A549 (cell line): ENCODE data around the gene SLC27A1. TPM values are rescaled to one million over a fixed set of nuclear protein-coding genes. Genes with fewer than 3 reads are reported as not detected.

Source experiments
- ATAC-seq, 2 experiments: fragments of 200-7000 bp in 1 of 2; fragments of >200 bp in 1 of 2; cut with Nextera tagmentation in 1 of 2; cut with Tn5 transposase in 1 of 2; 3 replicates each; pipeline versions ENCODE4 v1.8.0 to v1.9.1; 2018 to 2020; ENCODE audit warnings: mild to moderate bottlenecking in 1 of 2, moderate library complexity in 1 of 2
- CTCF ChIA-PET: fragments of 300-600 bp; sonication (Branson Sonifier 250); formaldehyde crosslinking; extraction: SDS; loops from one replicate; lab custom pipeline; 2021; ENCODE audit warnings: antibody characterized with exemption, inconsistent platforms; lab: Yijun Ruan, JAX
- POLR2A ChIA-PET: fragments of 350-600 bp; formaldehyde crosslinking; extraction: SDS; loops from one replicate; lab custom pipeline; 2021; ENCODE audit warnings: antibody characterized with exemption, inconsistent platforms; lab: Yijun Ruan, JAX
- DNase-seq, 2 experiments: peaks; one replicate each; pipeline versions ENCODE4 v3.0.0 to v3.0.0-alpha.2; 2011 to 2016; ENCODE audit warnings: low read depth in 1 of 2, low spot score in 1 of 2
- FAIRE-seq: peaks from 2 replicates; lab custom pipeline; 2011; peaks lifted over from hg19 to GRCh38; lab: Jason Lieb, UNC
- H3K27ac ChIP-seq, 2 experiments: fragments of >200 bp; sonication (Bioruptor Twin); formaldehyde crosslinking; 3 replicates each; pipeline ENCODE4 v1.5.1; 2016 to 2017
- H3K4me1 ChIP-seq: fragments of >200 bp; sonication (Bioruptor Twin); formaldehyde crosslinking; 3 replicates; pipeline ENCODE4 v1.6.1; 2016
- H3K4me2 ChIP-seq: fragments of >200 bp; sonication (Bioruptor Twin); formaldehyde crosslinking; 3 replicates; pipeline ENCODE4 v1.6.1; 2016
- H3K4me3 ChIP-seq: fragments of >200 bp; sonication (Bioruptor Twin); formaldehyde crosslinking; 3 replicates; pipeline ENCODE4 v1.5.1; 2016
- H3K9me3 ChIP-seq: fragments of >200 bp; sonication (Bioruptor Twin); formaldehyde crosslinking; 3 replicates; pipeline ENCODE4 v1.6.1; 2016
- BHLHE40 ChIP-seq: IDR thresholded peaks from 2 replicates; pipeline ENCODE4 v1.6.1; 2012; ENCODE audit warnings: low read depth, low read length, inconsistent platforms
- CBX2 ChIP-seq: fragments of 200-600 bp; sonication (generic); IDR thresholded peaks from 2 replicates; pipeline ENCODE4 v1.6.1; 2016; ENCODE audit warnings: low read depth, mild to moderate bottlenecking, borderline replicate concordance
- CBX8 ChIP-seq: fragments of 200-600 bp; sonication (generic); IDR thresholded peaks from 2 replicates; pipeline ENCODE4 v1.6.1; 2016
- EHF ChIP-seq: fragments of 250-450 bp; sonication (Bioruptor Pico); IDR thresholded peaks from 2 replicates; pipeline ENCODE4 v1.5.0; 2020; ENCODE audit warnings: mild to moderate bottlenecking
- EHMT2 ChIP-seq: fragments of 200-600 bp; sonication (generic); IDR thresholded peaks from 2 replicates; pipeline ENCODE4 v1.6.1; 2016; ENCODE audit warnings: antibody characterized with exemption, low read depth, mild to moderate bottlenecking, moderate library complexity
- EP300 ChIP-seq, 2 experiments: fragments of >200 bp; sonication (Bioruptor Twin); formaldehyde crosslinking; IDR thresholded peaks; 2 replicates in 1 of 2; 3 replicates in 1 of 2; pipeline ENCODE4 v1.6.1; 2016 to 2017
- FOXS1 ChIP-seq: fragments of 250-450 bp; sonication (Bioruptor Pico); IDR thresholded peaks from 2 replicates; pipeline ENCODE4 v1.5.0; 2020; ENCODE audit warnings: mild to moderate bottlenecking, moderate library complexity
- GATA3 ChIP-seq: IDR thresholded peaks from 2 replicates; pipeline ENCODE4 v1.6.1; 2012; ENCODE audit warnings: borderline replicate concordance
- HDAC2 ChIP-seq: fragments of 200-600 bp; sonication (generic); IDR thresholded peaks from 2 replicates; pipeline ENCODE4 v1.6.1; 2016
- HOXA7 ChIP-seq: fragments of 250-450 bp; sonication (Bioruptor Pico); IDR thresholded peaks from 2 replicates; pipeline ENCODE4 v1.5.0; 2020; ENCODE audit warnings: mild to moderate bottlenecking, moderate library complexity
- HOXB5 ChIP-seq: fragments of 250-450 bp; sonication (Bioruptor Pico); IDR thresholded peaks from 2 replicates; pipeline ENCODE4 v1.5.0; 2020; ENCODE audit warnings: mild to moderate bottlenecking, moderate library complexity
- JUN ChIP-seq, 2 experiments: fragments of >200 bp; sonication (Bioruptor Twin); formaldehyde crosslinking; IDR thresholded peaks; 2 replicates in 1 of 2; 3 replicates in 1 of 2; pipeline ENCODE4 v1.6.1; 2016 to 2017
- KDM5A ChIP-seq: fragments of 200-600 bp; sonication (generic); IDR thresholded peaks from 2 replicates; pipeline ENCODE4 v1.6.1; 2016; ENCODE audit warnings: antibody characterized with exemption, mild to moderate bottlenecking
- MAFK ChIP-seq: fragments of 450-650 bp; IDR thresholded peaks from 2 replicates; pipeline ENCODE4 v1.6.1; 2014; ENCODE audit not compliant: partially characterized antibody
- MYC ChIP-seq: IDR thresholded peaks from 2 replicates; pipeline ENCODE4 v1.6.1; 2012; ENCODE audit warnings: mild to moderate bottlenecking, inconsistent platforms, low read length, improper control_type of control experiment, borderline replicate concordance
- NPAS2 ChIP-seq: fragments of 250-450 bp; sonication (Bioruptor Pico); IDR thresholded peaks from 2 replicates; pipeline ENCODE4 v1.8.0; 2022; ENCODE audit warnings: mild to moderate bottlenecking, moderate library complexity, borderline replicate concordance
- NR3C1 ChIP-seq: fragments of >200 bp; sonication (Bioruptor Twin); formaldehyde crosslinking; IDR thresholded peaks from 3 replicates; pipeline ENCODE4 v1.6.1; 2017
- POLR2A ChIP-seq: IDR thresholded peaks from 2 replicates; pipeline ENCODE4 v1.6.1; 2012; ENCODE audit warnings: mild to moderate bottlenecking, low read length
- POLR2AphosphoS2 ChIP-seq: conservative IDR thresholded peaks from 2 replicates; pipeline ENCODE4 v1.6.1; 2012; ENCODE audit warnings: low read length, improper control_type of control experiment, inconsistent platforms
- RAD21 ChIP-seq, 2 experiments: fragments of >200 bp in 1 of 2; sonication (Bioruptor Twin) in 1 of 2; formaldehyde crosslinking in 1 of 2; IDR thresholded peaks in 1 of 2; conservative IDR thresholded peaks in 1 of 2; 2 replicates in 1 of 2; 3 replicates in 1 of 2; pipeline ENCODE4 v1.6.1; 2012 to 2018; ENCODE audit warnings: inconsistent platforms in 1 of 2
- RARB ChIP-seq: fragments of 250-450 bp; sonication (Bioruptor Pico); IDR thresholded peaks from 2 replicates; pipeline ENCODE4 v1.8.0; 2021; ENCODE audit warnings: mild to moderate bottlenecking, moderate library complexity
- RFX5 ChIP-seq: fragments of 450-650 bp; IDR thresholded peaks from 2 replicates; pipeline ENCODE4 v1.7.1; 2014; ENCODE audit warnings: antibody characterized with exemption, mild to moderate bottlenecking, moderate library complexity
- RNF2 ChIP-seq: fragments of 200-600 bp; sonication (generic); IDR thresholded peaks from 2 replicates; pipeline ENCODE4 v1.6.1; 2016; ENCODE audit warnings: low read depth, mild to moderate bottlenecking, antibody characterized with exemption, moderate library complexity, borderline replicate concordance
- SMC3 ChIP-seq: fragments of >200 bp; sonication (Bioruptor Twin); formaldehyde crosslinking; IDR thresholded peaks from 3 replicates; pipeline ENCODE4 v1.6.1; 2018; ENCODE audit warnings: inconsistent platforms
- ZC3H11A ChIP-seq: fragments of 450-650 bp; IDR thresholded peaks from 2 replicates; pipeline ENCODE4 v1.6.1; 2014; ENCODE audit warnings: antibody characterized with exemption, mild to moderate bottlenecking
- ZFP36 ChIP-seq: fragments of 450-650 bp; IDR thresholded peaks from 2 replicates; pipeline ENCODE4 v1.6.1; 2014; ENCODE audit warnings: borderline replicate concordance; ENCODE audit not compliant: partially characterized antibody
- WGBS: methylation state at CpG from one replicate; pipeline ENCODE4 v1.1.6; 2017; ENCODE audit errors: missing lambda C conversion rate; 5-methylcytosine and 5-hydroxymethylcytosine counted together
- polyA plus RNA-seq, 4 experiments: library from polyadenylated mRNA; depleted of rRNA in 3 of 4; stranded (reverse); fragments of >200 nt; fragmentation: RNase III in 1 of 4; extraction: RNeasy Plus Mini Kit Qiagen cat#74134 plus additional on column Dnase treatment in 1 of 4; gene quantifications; 2 replicates in 3 of 4; 3 replicates in 1 of 4; pipeline ENCODE4 v1.2.3, GENCODE V29; 2011 to 2017
- TF ChIP-seq, protein P1 (sequence below): fragments of 250-450 bp; sonication (Bioruptor Pico); IDR thresholded peaks from 2 replicates; pipeline ENCODE4 v1.5.0; 2021; ENCODE audit warnings: mild to moderate bottlenecking, moderate library complexity, borderline replicate concordance
- TF ChIP-seq, protein P2 (sequence below): IDR thresholded peaks from 2 replicates; pipeline ENCODE4 v1.6.1; 2012
- TF ChIP-seq, protein P3 (sequence below): IDR thresholded peaks from 2 replicates; pipeline ENCODE4 v1.6.1; 2012; ENCODE audit warnings: low read depth, borderline replicate concordance
- TF ChIP-seq, protein P4 (sequence below): fragments of 450-650 bp; IDR thresholded peaks from 2 replicates; pipeline ENCODE4 v1.6.1; 2014; ENCODE audit warnings: antibody characterized with exemption

Gene SLC27A1
- polyA plus RNA-seq, 2 of the 4 experiments (the other 2 are of a cell fraction), result 1.8 to 2.5 TPM

DNA sequence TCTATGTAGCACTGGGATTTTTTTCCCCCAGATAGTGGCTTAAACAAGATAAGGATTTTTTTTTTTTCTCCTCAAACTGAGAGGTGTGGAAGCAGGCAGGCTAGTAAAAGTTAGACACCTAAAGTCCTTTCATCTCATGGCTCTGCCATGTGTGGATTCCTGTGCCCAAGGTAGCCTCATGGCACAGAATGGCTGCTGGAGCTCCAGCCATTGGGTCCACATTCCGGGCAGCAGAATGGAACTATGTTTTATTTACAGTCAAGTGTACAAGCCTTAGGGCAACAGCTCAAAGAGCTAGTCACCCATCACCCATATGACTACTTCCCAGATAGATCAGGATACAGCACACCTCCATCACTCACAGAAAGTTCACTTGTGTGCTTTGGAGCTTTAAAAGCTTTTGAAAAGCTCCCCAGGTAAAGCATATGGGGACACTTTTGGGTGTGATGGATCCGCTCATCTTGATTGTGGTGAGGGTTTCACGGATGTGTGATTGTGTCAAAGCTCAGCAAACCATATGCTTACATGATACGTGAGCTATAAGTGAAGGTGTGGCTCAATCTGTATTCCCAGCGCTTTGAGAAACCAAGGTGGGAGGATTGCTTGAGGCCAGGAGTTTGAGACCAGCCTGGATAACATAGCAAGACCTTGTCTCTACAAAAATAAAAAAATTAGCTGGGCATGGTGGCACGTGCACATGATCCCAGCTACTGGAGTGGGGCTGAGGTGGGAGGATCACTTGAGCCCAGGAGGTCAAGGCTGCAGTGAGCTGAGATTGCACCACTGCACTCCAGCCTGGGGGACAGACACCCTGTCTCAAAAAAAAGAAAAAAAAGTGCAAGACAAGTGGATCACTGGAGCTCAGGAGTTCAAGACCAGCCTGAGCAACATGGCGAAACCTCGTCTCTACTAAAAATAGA, 59.2 kb downstream of the SLC27A1 start:
- ATAC-seq (no peak), DNase-seq (no peak), FAIRE-seq (no peak)
- no peak overlapping the region for H3K4me2 ChIP-seq
- TF ChIP-seq ZC3H11A (no peak), RAD21 (conservative IDR thresholded peaks at IDR 0.05 in 1 of 2, IDR thresholded peaks at IDR 0.05 in 1 of 2) (no peak), MYC (no peak), NPAS2 (CRISPR knock-in tag) (no peak), HDAC2 (no peak), BHLHE40 (no peak), FOXS1 (CRISPR knock-in tag) (no peak), GATA3 (no peak), HOXB5 (CRISPR knock-in tag) (no peak), CBX2 (no peak), ZFP36 (no peak), POLR2A (no peak), KDM5A (no peak), EHF (CRISPR knock-in tag) (no peak), SMC3 (no peak), EHMT2 (no peak), CBX8 (no peak)
- TF ChIP-seq, protein P1, sequence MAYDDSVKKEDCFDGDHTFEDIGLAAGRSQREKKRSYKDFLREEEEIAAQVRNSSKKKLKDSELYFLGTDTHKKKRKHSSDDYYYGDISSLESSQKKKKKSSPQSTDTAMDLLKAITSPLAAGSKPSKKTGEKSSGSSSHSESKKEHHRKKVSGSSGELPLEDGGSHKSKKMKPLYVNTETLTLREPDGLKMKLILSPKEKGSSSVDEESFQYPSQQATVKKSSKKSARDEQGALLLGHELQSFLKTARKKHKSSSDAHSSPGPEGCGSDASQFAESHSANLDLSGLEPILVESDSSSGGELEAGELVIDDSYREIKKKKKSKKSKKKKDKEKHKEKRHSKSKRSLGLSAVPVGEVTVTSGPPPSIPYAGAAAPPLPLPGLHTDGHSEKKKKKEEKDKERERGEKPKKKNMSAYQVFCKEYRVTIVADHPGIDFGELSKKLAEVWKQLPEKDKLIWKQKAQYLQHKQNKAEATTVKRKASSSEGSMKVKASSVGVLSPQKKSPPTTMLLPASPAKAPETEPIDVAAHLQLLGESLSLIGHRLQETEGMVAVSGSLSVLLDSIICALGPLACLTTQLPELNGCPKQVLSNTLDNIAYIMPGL (CRISPR knock-in tag), result no peak
- TF ChIP-seq, protein P2, sequence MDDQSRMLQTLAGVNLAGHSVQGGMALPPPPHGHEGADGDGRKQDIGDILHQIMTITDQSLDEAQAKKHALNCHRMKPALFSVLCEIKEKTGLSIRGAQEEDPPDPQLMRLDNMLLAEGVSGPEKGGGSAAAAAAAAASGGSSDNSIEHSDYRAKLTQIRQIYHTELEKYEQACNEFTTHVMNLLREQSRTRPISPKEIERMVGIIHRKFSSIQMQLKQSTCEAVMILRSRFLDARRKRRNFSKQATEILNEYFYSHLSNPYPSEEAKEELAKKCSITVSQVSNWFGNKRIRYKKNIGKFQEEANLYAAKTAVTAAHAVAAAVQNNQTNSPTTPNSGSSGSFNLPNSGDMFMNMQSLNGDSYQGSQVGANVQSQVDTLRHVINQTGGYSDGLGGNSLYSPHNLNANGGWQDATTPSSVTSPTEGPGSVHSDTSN, result no peak
- ChIA-PET POLR2A (no interaction called here), CTCF (interaction anchor here (0.6 to 2.1 kb wide), 6 partner anchors 10 to 327 kb away, joined by 3 to 10 read pairs (median 3); no protein-coding TSS in a partner anchor)
- no peak overlapping the region for H3K4me3 ChIP-seq
- WGBS, result 73% methylated on average over 8 of the region's 8 CpGs
- H3K4me1 ChIP-seq, result 0 out of 3 replicates have a peak, but pooled peaks cover 4% of the 10 kb centered on the region
- no peaks in the 10 kb centered on the region; the same call in 2 of the 3 replicates for H3K9me3 ChIP-seq
- H3K27ac ChIP-seq, result no peak overlapping the region

DNA sequence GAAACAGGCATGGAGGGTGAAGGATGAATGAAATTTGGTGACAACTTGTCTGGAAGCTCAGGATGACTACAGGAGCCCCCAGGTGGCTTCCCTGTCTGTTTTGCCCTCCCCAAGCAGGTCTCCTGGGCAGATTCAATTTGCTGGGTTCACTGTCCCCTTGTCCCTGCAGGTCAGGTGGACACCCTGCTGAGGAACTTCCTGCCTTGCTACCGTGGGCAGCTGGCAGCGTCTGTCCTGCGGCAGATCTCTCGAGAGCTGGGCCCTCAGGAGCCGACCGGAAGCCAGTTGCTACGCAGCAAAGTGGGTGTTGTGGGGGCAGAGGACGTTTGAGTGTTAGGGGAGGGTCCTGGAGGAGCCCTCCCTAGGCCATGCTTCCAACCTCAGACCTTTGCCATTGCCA, 60.3 kb downstream of the SLC27A1 start:
- H3K9me3 ChIP-seq, result no peaks in the 10 kb centered on the region; the same call in 2 of the 3 replicates
- H3K4me1 ChIP-seq, result 0 out of 3 replicates have a peak, but pooled peaks cover 4% of the 10 kb centered on the region
- POLR2A ChIA-PET, result no interaction called here
- TF ChIP-seq, protein P1 (CRISPR knock-in tag), result no peak
- TF ChIP-seq RAD21 (conservative IDR thresholded peaks at IDR 0.05 in 1 of 2, IDR thresholded peaks at IDR 0.05 in 1 of 2), result no peak
- TF ChIP-seq RNF2, result no peak
- TF ChIP-seq MAFK, result no peak
- TF ChIP-seq NR3C1, result no peak
- TF ChIP-seq JUN (IDR thresholded peaks at IDR 0.05), result no peak
- no peak for TF ChIP-seq RFX5
- TF ChIP-seq, protein P3, sequence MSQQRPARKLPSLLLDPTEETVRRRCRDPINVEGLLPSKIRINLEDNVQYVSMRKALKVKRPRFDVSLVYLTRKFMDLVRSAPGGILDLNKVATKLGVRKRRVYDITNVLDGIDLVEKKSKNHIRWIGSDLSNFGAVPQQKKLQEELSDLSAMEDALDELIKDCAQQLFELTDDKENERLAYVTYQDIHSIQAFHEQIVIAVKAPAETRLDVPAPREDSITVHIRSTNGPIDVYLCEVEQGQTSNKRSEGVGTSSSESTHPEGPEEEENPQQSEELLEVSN, result no peak
- TF ChIP-seq RARB (CRISPR knock-in tag), result no peak
- TF ChIP-seq POLR2AphosphoS2, result no peak
- TF ChIP-seq CBX8, result no peak
- TF ChIP-seq, protein P4, sequence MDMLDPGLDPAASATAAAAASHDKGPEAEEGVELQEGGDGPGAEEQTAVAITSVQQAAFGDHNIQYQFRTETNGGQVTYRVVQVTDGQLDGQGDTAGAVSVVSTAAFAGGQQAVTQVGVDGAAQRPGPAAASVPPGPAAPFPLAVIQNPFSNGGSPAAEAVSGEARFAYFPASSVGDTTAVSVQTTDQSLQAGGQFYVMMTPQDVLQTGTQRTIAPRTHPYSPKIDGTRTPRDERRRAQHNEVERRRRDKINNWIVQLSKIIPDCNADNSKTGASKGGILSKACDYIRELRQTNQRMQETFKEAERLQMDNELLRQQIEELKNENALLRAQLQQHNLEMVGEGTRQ, result no peak
- TF ChIP-seq HOXA7, result no peak
- no peak for TF ChIP-seq EP300 (IDR thresholded peaks at IDR 0.05)
- no peak for TF ChIP-seq EHMT2
- TF ChIP-seq, all 56 proteins: peak for 0
- peak in 1 of 2 experiments; percentile 42; a peak in 1 of 6 replicates for ATAC-seq
- no peak overlapping the region for H3K4me2 ChIP-seq
- CTCF ChIA-PET, result interaction anchor here (0.6 to 2.1 kb wide), 2 partner anchors 9 to 10 kb away, joined by 3 to 5 read pairs; no protein-coding TSS in a partner anchor
- 48% methylated on average over 7 of the region's 8 CpGs for WGBS
- H3K4me3 ChIP-seq, result no peak overlapping the region
- no peak for FAIRE-seq
- DNase-seq, result no peak
- H3K27ac ChIP-seq, result 0 out of 6 replicates have a peak overlapping the region, but pooled peaks of 1 of the 2 experiments have one; percentile 16
